ENCODE data around the gene TP73. TPM values are rescaled to one million over a fixed set of nuclear protein-coding genes. Genes with fewer than 3 reads are reported as not detected.

The TP73 gene
- total RNA-seq, 4 donors from 2014 or later: 4.9 to 8.8 (median 7.0) TPM

- H3K4me3 ChIP-seq: no peak overlapping the region
- H3K27me3 ChIP-seq: peaks cover 0 to 61% (median 0%) of the 10 kb centered on the region in 4 donors
- TF ChIP-seq, protein P1, sequence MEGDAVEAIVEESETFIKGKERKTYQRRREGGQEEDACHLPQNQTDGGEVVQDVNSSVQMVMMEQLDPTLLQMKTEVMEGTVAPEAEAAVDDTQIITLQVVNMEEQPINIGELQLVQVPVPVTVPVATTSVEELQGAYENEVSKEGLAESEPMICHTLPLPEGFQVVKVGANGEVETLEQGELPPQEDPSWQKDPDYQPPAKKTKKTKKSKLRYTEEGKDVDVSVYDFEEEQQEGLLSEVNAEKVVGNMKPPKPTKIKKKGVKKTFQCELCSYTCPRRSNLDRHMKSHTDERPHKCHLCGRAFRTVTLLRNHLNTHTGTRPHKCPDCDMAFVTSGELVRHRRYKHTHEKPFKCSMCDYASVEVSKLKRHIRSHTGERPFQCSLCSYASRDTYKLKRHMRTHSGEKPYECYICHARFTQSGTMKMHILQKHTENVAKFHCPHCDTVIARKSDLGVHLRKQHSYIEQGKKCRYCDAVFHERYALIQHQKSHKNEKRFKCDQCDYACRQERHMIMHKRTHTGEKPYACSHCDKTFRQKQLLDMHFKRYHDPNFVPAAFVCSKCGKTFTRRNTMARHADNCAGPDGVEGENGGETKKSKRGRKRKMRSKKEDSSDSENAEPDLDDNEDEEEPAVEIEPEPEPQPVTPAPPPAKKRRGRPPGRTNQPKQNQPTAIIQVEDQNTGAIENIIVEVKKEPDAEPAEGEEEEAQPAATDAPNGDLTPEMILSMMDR (IDR thresholded peaks at IDR 0.05): no peak
- no peak for TF ChIP-seq POLR2A (IDR thresholded peaks at IDR 0.05)
- intact Hi-C loops (cut with DNase I): no loop called here
- H3K4me1 ChIP-seq: no peaks in the 10 kb centered on the region
- H3K9me3 ChIP-seq: no peaks in the 10 kb centered on the region
- H3K27ac ChIP-seq: no peak overlapping the region
- no peak for DNase-seq
- WGBS, 2 donors: 77 to 78% methylated on average over 7 to 15 of the region's 31 CpGs
- no peaks in the 10 kb centered on the region for H3K36me3 ChIP-seq
These were observed 111.2 kb downstream of the TP73 start for GRCh38 chr1:3763351-3764125.

DNA sequence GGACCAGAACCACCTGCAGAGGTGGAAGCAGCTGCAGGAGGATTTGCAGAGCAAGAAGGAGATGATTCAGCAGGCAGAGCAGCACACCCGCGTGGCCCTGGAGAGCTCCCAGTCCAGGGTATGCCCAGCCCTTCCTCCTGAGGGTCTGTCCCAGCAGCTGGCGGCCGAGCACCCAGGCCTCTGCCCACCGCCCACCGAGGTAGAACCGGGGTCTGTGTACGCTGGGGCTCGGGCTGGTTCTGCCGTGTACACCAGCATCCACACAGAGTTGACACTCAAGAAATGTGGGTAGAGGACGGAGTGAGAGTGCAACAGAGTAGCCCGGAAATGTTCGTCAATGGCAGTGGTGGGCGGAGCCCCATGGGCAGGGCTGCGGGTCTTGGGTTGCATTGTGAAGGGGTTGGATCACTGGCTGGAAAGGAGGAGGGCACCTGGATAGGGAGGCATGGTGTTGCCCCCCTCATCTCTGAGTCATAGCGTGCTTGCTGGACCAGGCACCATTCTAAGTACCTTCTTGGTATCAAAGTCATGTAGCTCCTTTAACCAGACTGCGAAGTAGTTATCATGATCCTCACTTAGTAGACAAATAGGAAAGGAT lies 115.1 kb downstream of the TP73 start:
- no peak for DNase-seq
- no peaks in the 10 kb centered on the region for H3K36me3 ChIP-seq
- H3K27me3 ChIP-seq: peaks cover 0 to 58% (median 0%) of the 10 kb centered on the region in 4 donors
- intact Hi-C loops (cut with DNase I): no loop called here
- no peaks in the 10 kb centered on the region for H3K9me3 ChIP-seq
- peaks cover 8 to 14% (median 9%) of the 10 kb centered on the region in 3 donors for H3K4me1 ChIP-seq
- TF ChIP-seq, protein P1 (IDR thresholded peaks at IDR 0.05): no peak
- no peak overlapping the region for H3K27ac ChIP-seq
- H3K4me3 ChIP-seq: no peak overlapping the region
- WGBS, 2 donors: 87 to 96% methylated on average over 4 to 13 of the region's 17 CpGs

DNA sequence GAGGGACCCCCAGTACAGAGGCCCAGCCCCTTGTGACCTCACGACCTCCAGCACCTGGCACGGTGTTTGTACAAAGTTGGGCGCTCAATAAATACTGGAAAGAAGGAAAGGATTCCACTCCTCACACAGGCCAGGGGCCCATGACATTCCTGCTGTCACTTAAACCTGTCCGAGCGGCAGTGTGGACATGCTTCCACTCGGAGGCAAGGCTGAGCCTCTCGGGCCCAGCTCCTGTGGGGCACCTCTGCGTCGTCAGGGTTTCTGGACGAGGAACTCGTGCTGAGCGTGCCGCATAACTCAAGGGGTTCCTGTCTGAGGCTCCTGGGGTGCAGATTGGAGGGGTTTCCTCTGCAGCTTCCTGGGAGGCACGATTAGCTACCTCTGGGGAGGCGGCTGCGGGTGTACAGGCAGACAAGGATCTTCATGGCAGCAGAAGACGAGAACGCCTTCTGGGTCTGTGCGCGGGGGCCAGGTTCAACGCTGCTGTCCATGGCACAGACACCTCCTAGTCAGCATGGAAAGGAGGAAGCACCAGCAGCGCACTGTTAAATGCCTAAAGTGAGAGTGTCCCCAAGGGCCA lies 116.6 kb downstream of the TP73 start:
- TF ChIP-seq, protein P1 (IDR thresholded peaks at IDR 0.05): no peak
- no peak for TF ChIP-seq POLR2A (IDR thresholded peaks at IDR 0.05)
- DNase-seq: no peak
- H3K9me3 ChIP-seq: no peaks in the 10 kb centered on the region
- H3K4me1 ChIP-seq: peaks cover 16 to 29% (median 18%) of the 10 kb centered on the region in 3 donors
- intact Hi-C loops (cut with DNase I): no loop called here
- 77 to 97% methylated on average over 4 to 6 of the region's 22 CpGs for WGBS, 2 donors
- H3K36me3 ChIP-seq: no peaks in the 10 kb centered on the region
- H3K27ac ChIP-seq: no peak overlapping the region
- no peak overlapping the region for H3K4me3 ChIP-seq
- H3K27me3 ChIP-seq: peaks cover 0 to 48% (median 0%) of the 10 kb centered on the region in 4 donors

GRCh38 chr1:3770047-3770765 lies 117.9 kb downstream of the TP73 start:
- Histone ChIP-seq H3K4me3 (no peak overlapping the region), H3K4me1 (peaks cover 18 to 42% (median 18%) of the 10 kb centered on the region in 3 donors), H3K36me3 (no peaks in the 10 kb centered on the region), H3K27ac (no peak overlapping the region), H3K27me3 (peaks cover 0 to 46% (median 0%) of the 10 kb centered on the region in 4 donors), H3K9me3 (no peaks in the 10 kb centered on the region)
- DNase-seq: no peak
- 80% methylated on average over 4 of the region's 16 CpGs; no CpG with 5 or more reads in 1 of the 2 donors for WGBS, 2 donors
- no peak for TF ChIP-seq POLR2A (IDR thresholded peaks at IDR 0.05)
- TF ChIP-seq, protein P1 (IDR thresholded peaks at IDR 0.05): no peak
- intact Hi-C loops (cut with DNase I): no loop called here
